Fibroblast of skin of scalp (primary cell): ENCODE data around the gene RNF217.
A peak's percentile ranks its signal among the peaks of the same experiment; 100 is the strongest.
"Not testable (repeated sequence)": the region's sequence is repeated elsewhere in the genome, so short reads cannot be mapped to it uniquely, and the experiment has no call there.

ENCODE experiments used
- DNase-seq: peaks from one replicate; pipeline ENCODE4 v3.0.0-alpha.2; 2013

The RNF217 gene

GRCh38 chr6:125018136-125018535 is 55.9 kb downstream of the RNF217 start:
- DNase-seq = no peak

DNA sequence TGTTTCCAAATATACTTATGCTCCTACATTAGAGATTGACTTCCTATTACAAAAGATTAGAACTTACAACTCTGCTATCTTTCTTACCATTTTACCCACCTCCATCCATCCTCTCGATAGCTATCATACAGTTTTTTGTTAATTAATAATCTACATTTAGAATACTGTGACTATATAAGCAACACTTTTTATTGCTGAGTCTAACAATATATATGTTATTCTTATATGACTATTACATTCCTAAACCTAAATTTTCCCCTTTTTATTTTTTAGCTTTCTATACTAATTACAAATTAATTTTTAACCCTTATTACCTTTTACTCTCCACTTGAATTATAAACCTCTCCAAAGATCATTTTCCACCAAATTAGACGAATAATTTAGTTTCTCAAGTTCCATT is 57.0 kb downstream of the RNF217 start:
- DNase-seq = no peak

GRCh38 chr6:125019918-125020317 is 57.7 kb downstream of the RNF217 start:
- DNase-seq = no peak

GRCh38 chr6:125020385-125020784 is 58.1 kb downstream of the RNF217 start:
- DNase-seq = no peak

DNA sequence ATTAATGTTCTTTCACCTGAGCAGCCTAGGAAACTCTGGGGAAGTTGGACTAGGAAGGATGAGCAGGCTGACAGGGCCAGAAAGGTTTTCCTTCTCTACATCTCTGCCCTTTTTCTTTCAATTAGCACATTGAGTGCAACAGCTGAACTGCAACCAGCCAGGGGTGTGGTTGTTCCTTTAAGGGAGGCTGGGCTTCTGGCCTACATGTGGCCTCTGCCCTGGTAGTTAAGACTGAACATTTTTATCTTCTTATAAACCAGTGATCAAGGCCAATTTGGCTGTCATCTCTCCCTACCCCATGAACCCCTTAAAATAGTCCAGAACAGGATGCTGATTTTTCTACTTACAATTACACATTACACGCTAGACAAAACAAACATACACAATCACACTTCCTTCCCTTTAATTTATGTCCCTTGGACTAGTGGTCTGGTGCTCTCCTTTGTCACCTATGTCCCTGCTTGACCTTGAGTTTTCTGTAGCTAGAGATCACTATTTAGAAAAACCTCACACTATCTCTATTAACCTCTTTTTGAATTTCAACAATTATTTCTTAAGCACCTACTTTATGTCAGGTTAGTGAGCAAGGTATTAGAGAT is 60.3 kb downstream of the RNF217 start:
- no peak for DNase-seq

- no peak for DNase-seq
Measured at GRCh38 chr6:125025164-125025854, 63.1 kb downstream of the RNF217 start.

DNA sequence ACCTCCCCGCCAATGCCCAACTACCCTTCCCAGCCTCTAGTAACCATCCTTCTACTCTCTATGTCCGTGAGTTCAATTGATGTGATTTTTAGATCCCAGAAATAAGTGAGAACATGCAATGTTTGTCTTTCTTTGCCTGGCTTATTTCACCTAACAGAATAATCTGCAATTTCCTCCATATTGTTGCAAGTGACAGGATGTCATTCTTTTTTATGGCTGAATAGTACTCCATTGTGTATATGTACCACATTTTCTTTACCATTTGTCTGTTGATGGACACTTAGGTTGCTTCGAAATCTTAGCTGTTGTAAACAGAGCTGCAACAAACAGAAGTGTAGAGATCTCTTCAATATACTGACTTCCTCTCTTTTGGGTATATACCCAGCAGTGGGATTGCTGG is 65.0 kb downstream of the RNF217 start:
- DNase-seq = no peak

DNA sequence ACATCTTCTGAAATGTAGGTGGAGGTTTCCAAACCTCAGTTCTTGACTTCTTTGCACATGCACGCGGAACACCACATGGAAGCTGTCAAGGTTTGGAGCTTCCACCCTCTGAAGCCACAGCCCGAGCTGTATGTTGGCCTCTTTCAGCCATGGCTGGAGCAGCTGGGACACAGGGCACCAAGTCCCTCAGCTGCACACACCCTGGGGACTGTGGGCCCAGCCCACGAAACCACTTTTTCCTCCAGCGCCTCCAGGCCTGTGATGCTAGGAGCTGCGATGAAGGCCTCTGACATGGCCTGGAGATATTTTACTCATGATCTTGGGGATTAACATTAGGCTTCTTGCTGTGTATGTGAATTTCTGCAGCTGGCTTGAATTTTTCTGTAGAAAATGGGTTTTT is 68.7 kb downstream of the RNF217 start:
- no peak for DNase-seq

GRCh38 chr6:125031385-125031784 is 69.1 kb downstream of the RNF217 start:
- no peak for DNase-seq

- DNase-seq = not testable (repeated sequence)
Measured at GRCh38 chr6:125034929-125035328, 72.7 kb downstream of the RNF217 start.

DNA sequence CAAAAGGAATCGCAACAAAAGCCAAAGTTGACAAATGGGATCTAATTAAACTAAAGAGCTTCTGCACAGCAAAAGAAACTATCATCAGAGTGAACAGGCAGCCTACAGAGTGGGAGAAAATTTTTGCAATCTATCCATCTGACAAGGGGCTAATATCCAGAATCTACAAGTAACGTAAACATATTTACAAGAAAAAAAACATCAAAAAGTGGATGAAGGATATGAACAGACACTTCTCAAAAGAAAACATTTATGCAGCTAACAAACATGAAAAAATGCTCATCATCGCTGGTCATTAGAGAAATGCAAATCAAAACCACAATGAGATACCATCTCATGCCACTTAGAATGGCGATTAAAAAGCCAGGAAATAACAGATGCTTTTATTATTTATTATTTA is 74.2 kb downstream of the RNF217 start:
- not testable (repeated sequence) for DNase-seq

DNA sequence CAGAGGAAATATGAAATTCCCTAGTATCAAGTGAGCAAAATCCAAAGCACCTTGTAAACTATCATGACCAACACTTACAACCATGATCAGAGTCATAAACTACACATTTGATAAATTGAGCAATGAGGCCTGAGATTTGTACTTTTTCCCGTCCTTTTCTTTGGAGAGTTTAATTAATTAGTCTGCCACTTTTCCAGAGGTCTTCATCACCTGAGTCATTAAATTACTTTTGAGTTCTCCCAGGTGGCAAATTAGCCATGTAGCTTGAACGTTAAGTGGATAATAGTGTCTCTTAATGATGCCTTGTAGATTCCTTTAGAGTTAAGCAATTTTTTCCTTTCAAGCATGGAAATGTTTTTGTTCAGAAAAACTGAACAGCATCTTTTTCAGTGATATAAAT is 75.6 kb downstream of the RNF217 start:
- no peak for DNase-seq

GRCh38 chr6:125038925-125039324 is 76.7 kb downstream of the RNF217 start:
- DNase-seq = no peak

- DNase-seq = peak; percentile 57
Measured at GRCh38 chr6:125041740-125042459, 79.7 kb downstream of the RNF217 start.

DNA sequence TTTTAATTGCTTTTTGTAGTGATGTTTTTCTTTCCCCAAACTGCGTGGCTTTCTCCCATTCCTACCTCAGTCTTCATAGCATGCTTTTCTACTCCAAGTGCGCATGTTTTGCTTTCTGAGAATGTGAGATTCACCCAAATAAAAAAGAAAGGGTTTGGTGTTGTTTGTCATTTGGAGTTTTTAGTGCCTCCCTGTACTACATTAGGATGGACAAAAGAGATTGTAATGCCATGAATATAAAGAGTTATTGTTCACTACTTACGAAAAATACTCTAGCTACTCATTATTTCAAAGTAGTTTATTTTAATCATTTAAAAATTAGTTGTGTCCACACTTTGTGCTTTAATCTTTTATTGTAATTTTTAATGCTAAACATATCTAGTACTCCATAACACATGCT is 81.8 kb downstream of the RNF217 start:
- DNase-seq = no peak

DNA sequence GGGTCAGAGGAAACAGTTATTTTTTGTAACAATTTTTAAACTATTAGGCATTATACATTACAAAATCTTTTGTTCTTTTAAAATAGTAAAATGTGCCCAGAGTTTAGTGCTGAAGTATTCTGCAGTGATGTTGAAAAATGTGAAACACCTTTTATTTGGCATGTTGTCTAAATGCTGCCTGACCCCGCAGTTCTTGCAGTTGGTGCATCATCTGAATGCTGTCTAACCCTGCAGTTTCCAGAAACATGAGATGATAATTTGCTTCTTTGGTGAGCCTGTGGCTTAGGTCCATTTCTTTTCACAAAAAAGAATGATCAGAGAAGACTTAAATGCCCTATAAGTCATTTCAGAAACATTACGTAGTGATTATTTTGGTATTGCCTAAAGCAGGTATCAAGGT is 82.4 kb downstream of the RNF217 start:
- no peak for DNase-seq

GRCh38 chr6:125046107-125046925 is 84.1 kb downstream of the RNF217 start:
- no peak for DNase-seq

GRCh38 chr6:125048274-125048673 is 86.0 kb downstream of the RNF217 start:
- no peak for DNase-seq

DNA sequence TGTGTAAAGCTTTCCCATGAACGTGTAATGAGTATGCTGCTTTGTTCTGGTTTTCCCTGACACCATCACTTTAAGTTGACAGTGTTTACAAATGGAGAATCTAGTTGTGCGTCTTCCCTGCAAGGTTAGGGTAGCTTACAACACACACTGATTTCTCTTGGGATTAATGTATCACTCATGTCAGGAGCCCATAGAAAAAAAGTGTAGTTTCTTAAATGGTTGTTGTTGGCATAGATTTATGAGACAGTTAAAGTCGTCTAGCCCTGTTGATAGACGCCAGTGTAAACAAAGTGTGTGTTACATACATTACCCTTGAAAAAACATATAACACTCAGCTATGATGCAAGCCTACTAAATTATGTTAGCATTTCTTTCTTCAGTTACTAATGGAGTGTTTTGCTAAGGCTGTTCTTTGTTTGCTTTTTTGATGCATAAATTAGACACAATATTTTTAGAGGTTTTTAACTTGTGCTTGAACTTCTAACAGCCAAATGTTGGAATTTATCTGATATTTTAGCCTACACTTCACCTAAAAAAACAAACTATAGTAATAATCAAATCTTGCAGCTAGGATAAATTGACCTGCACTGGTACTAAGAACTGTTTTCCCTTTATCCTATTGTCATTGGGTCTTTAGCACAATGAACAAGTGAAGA is 88.6 kb downstream of the RNF217 start:
- peak; percentile 64 for DNase-seq

DNA sequence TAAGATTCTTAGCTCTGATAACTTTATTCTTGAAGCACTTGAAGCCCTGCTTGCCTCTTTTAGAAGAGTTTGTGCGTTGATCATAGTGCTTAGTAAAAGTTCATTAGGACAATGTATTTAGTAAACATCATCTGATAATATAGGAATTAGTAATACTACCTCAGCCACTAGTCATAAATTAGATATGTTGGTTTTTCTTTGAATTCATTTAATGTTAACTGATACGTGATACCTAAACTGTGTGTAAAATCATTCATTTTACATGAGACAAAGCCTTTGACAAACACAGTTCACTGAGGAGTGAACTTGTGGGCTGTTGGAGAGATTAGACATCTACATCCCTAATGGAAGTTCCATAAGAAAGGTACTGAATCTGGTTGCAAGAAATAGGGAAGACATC is 91.6 kb downstream of the RNF217 start:
- no peak for DNase-seq

GRCh38 chr6:125054331-125054730 is 92.1 kb downstream of the RNF217 start:
- DNase-seq = no peak
